Muscle layer of duodenum (tissue), 2 donors: ENCODE results near the gene IL22RA2.

Experiments used
- H3K27ac ChIP-seq: one replicate; pipeline ENCODE4 v1.7.0; 2013; ENCODE audit warnings: mild to moderate bottlenecking, low read length
- H3K27me3 ChIP-seq: one replicate; pipeline ENCODE4 v1.7.0; 2013; ENCODE audit warnings: low read depth, mild to moderate bottlenecking, control low read depth, low read length
- H3K36me3 ChIP-seq, 2 donors: one replicate each; pipeline ENCODE4 v1.7.0; 2013; ENCODE audit warnings: low read length in 2 of 2, control low read depth in 1 of 2, mild to moderate bottlenecking in 1 of 2; ENCODE audit not compliant: insufficient read depth in 2 of 2, control insufficient read depth in 1 of 2
- H3K4me1 ChIP-seq, 2 donors: one replicate each; pipeline ENCODE4 v1.7.0; 2013; ENCODE audit warnings: low read length in 2 of 2, mild to moderate bottlenecking in 2 of 2, control low read depth in 1 of 2, moderate library complexity in 1 of 2; ENCODE audit not compliant: insufficient read depth in 2 of 2, control insufficient read depth in 1 of 2
- H3K4me3 ChIP-seq, 2 donors: one replicate each; pipeline ENCODE4 v1.7.0; 2013; ENCODE audit warnings: low read length in 2 of 2, low read depth in 1 of 2, mild to moderate bottlenecking in 1 of 2
- H3K9me3 ChIP-seq, 2 donors: one replicate each; pipeline ENCODE4 v1.7.0; 2013; ENCODE audit warnings: low read length in 2 of 2, control low read depth in 1 of 2, mild to moderate bottlenecking in 1 of 2; ENCODE audit not compliant: control insufficient read depth in 1 of 2
- donor health status: healthy.

The IL22RA2 gene

GRCh38 chr6:137177611-137178010, 4.2 kb upstream of the IL22RA2 start:
- H3K9me3 ChIP-seq, result peaks cover 0 to 4% of the 10 kb centered on the region in 2 donors
- no peak overlapping the region for H3K4me3 ChIP-seq
- no peaks in the 10 kb centered on the region for H3K27me3 ChIP-seq
- no peaks in the 10 kb centered on the region for H3K4me1 ChIP-seq
- H3K27ac ChIP-seq, result no peak overlapping the region
- H3K36me3 ChIP-seq, result no peaks in the 10 kb centered on the region

GRCh38 chr6:137176729-137177128, 3.3 kb upstream of the IL22RA2 start:
- Histone ChIP-seq H3K27me3 (no peaks in the 10 kb centered on the region), H3K36me3 (no peaks in the 10 kb centered on the region), H3K27ac (no peak overlapping the region), H3K4me3 (no peak overlapping the region), H3K4me1 (no peaks in the 10 kb centered on the region), H3K9me3 (peaks cover 0 to 3% of the 10 kb centered on the region in 2 donors)

DNA sequence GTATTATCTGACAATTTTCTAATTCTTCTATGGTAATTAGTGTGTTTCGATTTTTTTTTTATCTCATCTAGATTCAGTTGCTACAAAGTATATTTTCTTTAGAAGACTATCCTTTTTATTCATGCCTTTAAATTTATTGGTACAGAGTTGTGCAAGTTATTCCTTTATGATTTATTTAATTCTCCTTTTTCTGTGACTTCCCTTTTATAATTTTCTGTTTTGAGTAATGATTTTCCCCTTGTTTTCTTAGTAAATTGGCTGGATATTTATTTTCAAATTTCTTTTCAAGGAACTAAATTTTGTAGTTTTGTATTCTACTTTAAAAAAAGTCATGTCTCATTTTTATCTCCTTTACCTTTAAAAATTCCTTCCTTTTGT, 2.4 kb upstream of the IL22RA2 start:
- H3K4me1 ChIP-seq, result no peaks in the 10 kb centered on the region
- H3K27ac ChIP-seq, result no peak overlapping the region
- H3K27me3 ChIP-seq, result no peaks in the 10 kb centered on the region
- peaks cover 0 to under 1% of the 10 kb centered on the region in 2 donors for H3K9me3 ChIP-seq
- no peak overlapping the region for H3K4me3 ChIP-seq
- no peaks in the 10 kb centered on the region for H3K36me3 ChIP-seq

GRCh38 chr6:137175157-137175867, 1.9 kb upstream of the IL22RA2 start:
- Histone ChIP-seq H3K4me1 (no peaks in the 10 kb centered on the region), H3K27ac (no peak overlapping the region), H3K4me3 (no peak overlapping the region)

DNA sequence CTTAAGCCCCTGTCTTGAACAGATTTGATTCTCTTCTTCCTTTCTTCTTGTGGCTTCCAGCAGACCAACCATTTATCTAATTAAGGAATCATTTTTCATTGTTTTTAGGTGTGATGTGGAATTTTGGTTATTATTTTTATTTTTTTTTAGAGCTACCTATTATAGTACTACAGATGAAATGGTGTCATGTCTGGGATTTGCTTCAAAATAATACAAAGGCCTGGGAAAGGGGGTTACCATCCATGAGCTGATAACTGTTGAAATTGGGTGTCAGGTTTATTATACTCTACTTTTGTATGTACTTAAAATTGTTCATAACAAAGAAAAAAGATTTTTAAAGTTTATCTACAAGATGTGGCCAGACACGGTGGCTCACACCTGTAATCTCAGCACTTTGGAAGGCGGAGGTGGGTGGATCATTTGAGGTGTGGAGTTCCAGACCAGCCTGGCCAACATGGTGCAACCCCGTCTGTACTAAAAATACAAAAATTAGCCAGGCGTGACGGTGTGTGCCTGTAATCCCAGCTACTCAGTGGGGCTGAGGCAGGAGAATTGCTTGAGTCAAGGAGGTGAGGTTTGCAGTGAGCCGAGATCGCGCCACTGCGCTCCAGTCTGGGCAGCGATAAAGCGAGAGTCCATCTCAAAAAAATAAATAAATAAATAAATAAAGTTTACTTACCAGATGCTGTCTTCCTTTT, 561 bp downstream of the IL22RA2 start:
- Histone ChIP-seq H3K36me3 (no peaks in the 10 kb centered on the region), H3K27ac (no peak overlapping the region), H3K9me3 (no peaks in the 10 kb centered on the region), H3K4me1 (no peaks in the 10 kb centered on the region), H3K4me3 (no peak overlapping the region), H3K27me3 (no peaks in the 10 kb centered on the region)

More at GRCh38 chr6:137175157-137175867, 1.9 kb upstream of the IL22RA2 start:
- no peaks in the 10 kb centered on the region for H3K9me3 ChIP-seq
- no peaks in the 10 kb centered on the region for H3K27me3 ChIP-seq
- no peaks in the 10 kb centered on the region for H3K36me3 ChIP-seq

DNA sequence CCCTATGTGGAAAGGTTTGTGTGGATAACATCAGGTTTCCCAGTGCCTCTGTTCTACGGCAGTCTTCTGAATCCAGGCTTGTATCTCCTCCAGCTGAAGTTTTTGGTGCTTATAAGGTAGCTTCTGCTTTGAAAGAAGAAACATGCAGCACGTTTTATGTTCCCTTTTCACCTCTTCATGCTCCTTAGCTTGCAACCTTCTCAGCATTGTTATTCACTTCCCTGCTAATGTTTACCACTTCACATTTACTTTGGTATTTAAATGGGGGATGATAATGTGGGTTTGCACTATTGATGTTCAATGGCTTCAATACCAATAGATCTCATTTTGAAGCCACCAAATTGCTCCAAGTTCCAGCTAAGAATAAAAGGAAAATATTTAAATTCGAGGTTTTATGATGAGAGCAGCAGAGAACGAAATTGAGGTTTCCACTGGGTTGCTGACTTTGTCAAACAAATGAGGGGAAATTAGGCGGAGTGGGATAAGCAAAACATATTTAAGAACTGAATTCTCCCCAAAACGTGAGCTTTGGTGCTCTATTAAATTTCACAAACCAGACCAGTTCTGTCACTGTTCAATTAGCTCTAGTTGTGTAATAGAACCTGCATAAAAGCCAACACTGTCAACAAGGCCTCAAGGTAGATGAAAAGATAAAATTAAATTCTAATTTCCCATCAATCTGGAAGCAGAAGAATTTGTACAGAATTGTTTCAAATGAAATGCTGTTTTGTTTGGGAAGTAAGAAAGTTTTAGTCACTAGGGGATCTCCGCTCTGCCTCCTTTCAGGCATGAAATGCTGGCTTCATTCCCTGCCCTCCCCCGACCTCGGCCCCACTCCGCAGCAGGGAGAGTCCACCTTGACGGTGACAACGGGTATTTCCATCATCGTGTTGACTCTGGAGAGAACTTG, 1.4 kb downstream of the IL22RA2 start:
- no peak overlapping the region for H3K4me3 ChIP-seq
- H3K4me1 ChIP-seq, result no peaks in the 10 kb centered on the region
- no peaks in the 10 kb centered on the region for H3K27me3 ChIP-seq
- H3K36me3 ChIP-seq, result no peaks in the 10 kb centered on the region
- H3K9me3 ChIP-seq, result no peaks in the 10 kb centered on the region
- H3K27ac ChIP-seq, result no peak overlapping the region

DNA sequence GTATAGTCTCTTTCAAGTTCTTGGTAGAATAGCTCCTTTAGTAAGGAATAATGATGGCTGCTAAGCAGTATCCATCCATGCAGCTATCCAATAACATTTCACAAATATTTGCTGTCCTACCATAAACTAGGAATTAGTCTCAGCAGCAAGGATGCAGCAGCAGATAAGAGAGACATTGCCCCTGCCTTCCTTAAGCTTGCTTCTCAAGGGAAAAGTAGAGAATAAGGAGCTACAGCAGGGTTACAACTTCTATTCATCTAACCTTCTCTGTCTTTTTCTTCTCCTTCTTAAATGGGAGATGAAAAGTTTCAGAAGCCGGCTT, 2.4 kb downstream of the IL22RA2 start:
- Histone ChIP-seq H3K36me3 (no peaks in the 10 kb centered on the region), H3K27ac (no peak overlapping the region), H3K27me3 (no peaks in the 10 kb centered on the region), H3K4me3 (no peak overlapping the region), H3K9me3 (no peaks in the 10 kb centered on the region), H3K4me1 (no peaks in the 10 kb centered on the region)

GRCh38 chr6:137170266-137171052, 3.0 kb downstream of the IL22RA2 start:
- H3K36me3 ChIP-seq, result no peaks in the 10 kb centered on the region
- H3K27ac ChIP-seq, result no peak overlapping the region
- no peaks in the 10 kb centered on the region for H3K9me3 ChIP-seq
- no peak overlapping the region for H3K4me3 ChIP-seq
- no peaks in the 10 kb centered on the region for H3K27me3 ChIP-seq
- H3K4me1 ChIP-seq, result no peaks in the 10 kb centered on the region

DNA sequence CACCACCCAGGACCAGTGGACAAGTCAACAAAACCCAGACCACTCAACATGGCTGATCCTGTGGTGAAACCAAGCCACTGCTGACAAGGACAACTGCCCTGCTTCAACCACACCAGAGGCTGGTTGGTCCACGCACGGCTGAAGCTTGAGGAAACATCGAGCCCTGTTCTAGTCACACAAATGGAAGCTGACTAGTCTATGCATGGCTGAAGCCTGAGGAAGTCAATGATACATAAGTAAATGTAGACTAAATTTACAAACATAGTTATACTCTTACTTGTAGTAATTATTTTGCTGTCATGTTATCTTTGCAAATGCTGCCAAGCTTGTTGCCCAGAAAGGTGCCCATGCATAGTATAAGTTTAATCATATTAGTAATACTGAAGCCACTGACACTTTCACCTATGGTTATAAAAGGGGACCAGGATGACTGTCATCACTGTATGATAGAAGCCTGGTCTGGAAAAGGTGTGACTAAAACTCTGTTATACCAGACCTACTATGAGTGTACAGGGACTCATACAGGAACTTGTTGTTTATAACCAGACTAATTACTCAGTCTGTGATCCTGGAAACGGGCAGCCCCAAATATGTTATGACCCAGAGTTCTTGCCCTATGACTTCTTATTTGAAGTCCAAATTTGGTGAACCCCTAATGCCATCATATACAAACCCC, 5.6 kb downstream of the IL22RA2 start:
- Histone ChIP-seq H3K27me3 (no peaks in the 10 kb centered on the region), H3K4me1 (no peaks in the 10 kb centered on the region), H3K9me3 (no peaks in the 10 kb centered on the region), H3K27ac (no peak overlapping the region), H3K4me3 (no peak overlapping the region), H3K36me3 (no peaks in the 10 kb centered on the region)

GRCh38 chr6:137166247-137167098, 7.0 kb downstream of the IL22RA2 start:
- no peaks in the 10 kb centered on the region for H3K9me3 ChIP-seq
- no peaks in the 10 kb centered on the region for H3K27me3 ChIP-seq
- no peak overlapping the region for H3K4me3 ChIP-seq
- H3K36me3 ChIP-seq, result no peaks in the 10 kb centered on the region
- no peaks in the 10 kb centered on the region for H3K4me1 ChIP-seq
- H3K27ac ChIP-seq, result no peak overlapping the region
